Stimulated activated memory B cell treated with anti-CD40 and anti-IgM and Interleukin-4, amounts not matched to agents 10 μg/mL and 1 μg/mL and 100 μg/mL, for 72 hours (primary cell): ENCODE data around the gene MCTP2.
"Not testable (repeated sequence)": the region's sequence is repeated elsewhere in the genome, so short reads cannot be mapped to it uniquely, and the experiment has no call there.

Experiments
- ATAC-seq: fragments of 150-1000 bp; cut with Tn5 transposase; 2 replicates; pipeline ENCODE4 v1.10.0; 2021
- H3K27ac Mint-ChIP-seq: one replicate; pipeline ENCODE4 v1.8.0; 2022; ENCODE audit warnings: mild to moderate bottlenecking, mixed read lengths
- H3K27me3 Mint-ChIP-seq: one replicate; pipeline ENCODE4 v1.8.0; 2022; ENCODE audit warnings: mixed read lengths
- H3K36me3 Mint-ChIP-seq: one replicate; pipeline ENCODE4 v1.8.0; 2022; ENCODE audit warnings: mixed read lengths
- H3K4me1 Mint-ChIP-seq: one replicate; pipeline ENCODE4 v1.8.0; 2022; ENCODE audit warnings: mixed read lengths
- H3K4me3 Mint-ChIP-seq: one replicate; pipeline ENCODE4 v1.8.0; 2022; ENCODE audit warnings: mild to moderate bottlenecking, moderate library complexity, mixed read lengths
- H3K9me3 Mint-ChIP-seq: one replicate; pipeline ENCODE4 v1.8.0; 2022; ENCODE audit warnings: mixed read lengths

MCTP2 gene

GRCh38 chr15:94477913-94478553 is 246.7 kb downstream of the MCTP2 start:
- H3K4me1 Mint-ChIP-seq, result peaks cover 5% of the 10 kb centered on the region
- peaks cover 8% of the 10 kb centered on the region for H3K9me3 Mint-ChIP-seq
- no peaks in the 10 kb centered on the region for H3K27me3 Mint-ChIP-seq
- no peak overlapping the region for H3K4me3 Mint-ChIP-seq
- ATAC-seq, result no peak
- H3K27ac Mint-ChIP-seq, result no peak overlapping the region
- H3K36me3 Mint-ChIP-seq, result peaks cover 73% of the 10 kb centered on the region

GRCh38 chr15:94478763-94479162 is 247.4 kb downstream of the MCTP2 start:
- H3K27me3 Mint-ChIP-seq, result no peaks in the 10 kb centered on the region
- H3K9me3 Mint-ChIP-seq, result peaks cover 8% of the 10 kb centered on the region
- H3K4me3 Mint-ChIP-seq, result no peak overlapping the region
- ATAC-seq, result peak; percentile 72
- H3K4me1 Mint-ChIP-seq, result peaks cover 5% of the 10 kb centered on the region
- H3K36me3 Mint-ChIP-seq, result peaks cover 71% of the 10 kb centered on the region
- no peak overlapping the region for H3K27ac Mint-ChIP-seq

- no peak for ATAC-seq
- H3K4me3 Mint-ChIP-seq, result no peak overlapping the region
- H3K9me3 Mint-ChIP-seq, result peaks cover 11% of the 10 kb centered on the region
- no peak overlapping the region for H3K27ac Mint-ChIP-seq
- no peaks in the 10 kb centered on the region for H3K27me3 Mint-ChIP-seq
- H3K4me1 Mint-ChIP-seq, result peaks cover 5% of the 10 kb centered on the region
- H3K36me3 Mint-ChIP-seq, result peaks cover 64% of the 10 kb centered on the region
These were observed 249.0 kb downstream of the MCTP2 start for GRCh38 chr15:94480289-94480834.

DNA sequence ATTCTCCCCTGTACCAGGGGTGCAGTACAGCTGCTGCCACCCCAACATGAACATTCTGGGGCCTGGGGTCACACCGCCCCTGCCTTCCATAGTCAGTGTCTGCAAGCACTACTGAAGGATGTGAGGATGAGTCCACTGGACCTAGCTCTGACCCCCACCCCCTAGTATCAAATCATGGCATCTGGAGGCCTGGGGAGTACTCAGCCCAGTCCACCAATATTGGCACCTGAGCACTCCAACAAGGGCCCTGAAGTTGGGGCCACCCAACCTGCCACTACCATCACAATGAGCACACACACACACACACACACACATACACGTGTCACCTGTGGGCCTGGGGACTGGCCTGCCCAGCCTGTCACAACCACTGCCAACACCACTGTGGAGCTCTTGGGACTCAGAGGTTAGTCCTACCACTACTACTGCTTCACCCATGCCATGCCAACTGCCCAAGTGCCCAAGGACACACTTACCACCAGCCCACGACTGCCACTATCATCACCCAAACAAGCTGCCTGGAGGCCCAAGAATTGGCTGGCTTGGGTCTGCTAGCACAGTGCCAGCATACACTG is 253.9 kb downstream of the MCTP2 start:
- Mint-ChIP-seq H3K27ac (no peak overlapping the region), H3K27me3 (no peaks in the 10 kb centered on the region), H3K4me3 (no peak overlapping the region), H3K36me3 (peaks cover 29% of the 10 kb centered on the region), H3K4me1 (no peaks in the 10 kb centered on the region), H3K9me3 (peaks cover 14% of the 10 kb centered on the region)
- ATAC-seq, result no peak

DNA sequence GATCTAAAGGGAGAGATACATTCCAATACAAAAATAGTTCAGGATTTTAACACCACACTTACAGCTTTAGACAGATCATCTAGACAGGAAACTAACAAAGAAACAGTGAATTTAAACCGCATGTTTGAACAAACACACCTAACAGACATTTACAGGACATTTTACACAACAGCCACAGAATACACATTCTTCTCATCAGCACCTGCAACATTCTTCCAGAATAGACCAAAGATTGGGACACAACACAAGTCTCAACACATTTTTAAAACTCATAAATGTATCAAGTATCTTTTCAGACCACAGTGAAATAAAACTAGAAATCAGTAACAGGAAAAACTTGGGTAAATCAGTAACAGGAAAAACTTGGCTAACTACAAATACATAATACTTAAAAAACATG is 256.3 kb downstream of the MCTP2 start:
- Mint-ChIP-seq H3K4me3 (no peak overlapping the region), H3K36me3 (peaks cover 5% of the 10 kb centered on the region), H3K27ac (no peak overlapping the region), H3K4me1 (no peaks in the 10 kb centered on the region), H3K27me3 (no peaks in the 10 kb centered on the region), H3K9me3 (peaks cover 11% of the 10 kb centered on the region)
- ATAC-seq, result no peak

DNA sequence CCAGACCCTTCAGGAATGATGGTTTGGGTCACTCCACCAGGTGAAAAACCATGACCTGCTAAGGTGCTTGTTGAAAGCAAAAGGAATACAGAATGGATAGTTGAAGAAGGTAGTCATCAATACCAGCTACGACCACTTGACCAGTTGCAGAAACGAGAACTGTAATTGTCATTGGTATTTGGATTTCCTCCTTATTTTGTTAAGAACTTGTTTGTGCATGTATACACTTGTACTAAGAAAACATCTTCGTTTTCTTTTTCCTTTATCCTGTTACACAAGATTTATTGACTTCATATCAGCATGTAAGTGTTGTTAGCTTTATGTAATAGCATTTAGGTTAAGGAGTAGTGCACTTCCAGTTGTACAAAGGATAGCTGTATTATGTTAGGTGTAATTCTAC is 261.8 kb downstream of the MCTP2 start:
- Mint-ChIP-seq H3K4me1 (no peaks in the 10 kb centered on the region), H3K9me3 (peaks cover 11% of the 10 kb centered on the region), H3K36me3 (no peaks in the 10 kb centered on the region), H3K4me3 (no peak overlapping the region), H3K27ac (no peak overlapping the region), H3K27me3 (no peaks in the 10 kb centered on the region)
- no peak for ATAC-seq

GRCh38 chr15:94493586-94493985 is 262.2 kb downstream of the MCTP2 start:
- H3K27me3 Mint-ChIP-seq, H3K36me3 Mint-ChIP-seq, ATAC-seq, H3K4me3 Mint-ChIP-seq, H3K4me1 Mint-ChIP-seq, H3K27ac Mint-ChIP-seq: not testable (repeated sequence)
- H3K9me3 Mint-ChIP-seq, result peaks cover 11% of the 10 kb centered on the region

- ATAC-seq, result no peak
- peaks cover 14% of the 10 kb centered on the region for H3K9me3 Mint-ChIP-seq
- no peak overlapping the region for H3K4me3 Mint-ChIP-seq
- H3K4me1 Mint-ChIP-seq, result no peaks in the 10 kb centered on the region
- no peaks in the 10 kb centered on the region for H3K27me3 Mint-ChIP-seq
- no peaks in the 10 kb centered on the region for H3K36me3 Mint-ChIP-seq
- no peak overlapping the region for H3K27ac Mint-ChIP-seq
These were observed 263.4 kb downstream of the MCTP2 start for GRCh38 chr15:94494732-94495131.

- Mint-ChIP-seq H3K27me3 (peaks cover 43% of the 10 kb centered on the region), H3K9me3 (peaks cover 22% of the 10 kb centered on the region), H3K27ac (no peak overlapping the region), H3K4me3 (no peak overlapping the region), H3K4me1 (no peaks in the 10 kb centered on the region), H3K36me3 (no peaks in the 10 kb centered on the region)
- ATAC-seq, result no peak
These were observed 271.9 kb downstream of the MCTP2 start for GRCh38 chr15:94503293-94503692.

GRCh38 chr15:94509259-94509658 is 277.9 kb downstream of the MCTP2 start:
- Mint-ChIP-seq H3K4me1 (no peaks in the 10 kb centered on the region), H3K27me3 (peaks cover 35% of the 10 kb centered on the region), H3K9me3 (peaks cover 21% of the 10 kb centered on the region), H3K36me3 (no peaks in the 10 kb centered on the region), H3K27ac (no peak overlapping the region), H3K4me3 (no peak overlapping the region)
- ATAC-seq, result no peak

GRCh38 chr15:94522125-94522524 is 290.8 kb downstream of the MCTP2 start:
- no peaks in the 10 kb centered on the region for H3K4me1 Mint-ChIP-seq
- H3K27me3 Mint-ChIP-seq, result peaks cover 6% of the 10 kb centered on the region
- H3K36me3 Mint-ChIP-seq, result no peaks in the 10 kb centered on the region
- H3K27ac Mint-ChIP-seq, result no peak overlapping the region
- H3K4me3 Mint-ChIP-seq, result no peak overlapping the region
- ATAC-seq, result no peak
- H3K9me3 Mint-ChIP-seq, result no peaks in the 10 kb centered on the region

GRCh38 chr15:94523873-94524272 is 292.5 kb downstream of the MCTP2 start:
- H3K27me3 Mint-ChIP-seq, result peaks cover 6% of the 10 kb centered on the region
- no peaks in the 10 kb centered on the region for H3K36me3 Mint-ChIP-seq
- H3K4me3 Mint-ChIP-seq, result no peak overlapping the region
- H3K9me3 Mint-ChIP-seq, result no peaks in the 10 kb centered on the region
- H3K27ac Mint-ChIP-seq, result no peak overlapping the region
- H3K4me1 Mint-ChIP-seq, result no peaks in the 10 kb centered on the region
- no peak for ATAC-seq

DNA sequence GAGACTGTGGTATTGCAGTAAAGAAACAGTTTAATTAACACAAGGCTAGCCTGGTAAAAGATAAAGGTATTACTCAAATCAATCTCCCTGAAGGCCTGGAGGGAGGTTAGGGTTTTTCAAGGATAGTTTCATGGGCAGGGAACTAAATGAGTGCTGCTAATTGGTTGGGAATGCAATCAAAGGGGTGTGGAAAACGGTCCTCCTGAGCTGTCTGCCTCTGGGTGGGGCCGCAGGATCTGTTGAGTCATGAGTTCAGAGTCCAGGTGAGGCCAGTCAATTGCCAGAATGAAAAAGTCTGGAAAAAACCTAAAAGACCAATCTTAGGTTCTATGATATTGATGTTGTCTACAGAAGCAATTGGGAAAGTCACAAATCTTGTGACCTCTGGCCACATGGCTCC is 293.2 kb downstream of the MCTP2 start:
- no peak for ATAC-seq
- Mint-ChIP-seq H3K36me3 (no peaks in the 10 kb centered on the region), H3K4me3 (no peak overlapping the region), H3K27ac (no peak overlapping the region), H3K9me3 (no peaks in the 10 kb centered on the region), H3K4me1 (no peaks in the 10 kb centered on the region), H3K27me3 (peaks cover 6% of the 10 kb centered on the region)

DNA sequence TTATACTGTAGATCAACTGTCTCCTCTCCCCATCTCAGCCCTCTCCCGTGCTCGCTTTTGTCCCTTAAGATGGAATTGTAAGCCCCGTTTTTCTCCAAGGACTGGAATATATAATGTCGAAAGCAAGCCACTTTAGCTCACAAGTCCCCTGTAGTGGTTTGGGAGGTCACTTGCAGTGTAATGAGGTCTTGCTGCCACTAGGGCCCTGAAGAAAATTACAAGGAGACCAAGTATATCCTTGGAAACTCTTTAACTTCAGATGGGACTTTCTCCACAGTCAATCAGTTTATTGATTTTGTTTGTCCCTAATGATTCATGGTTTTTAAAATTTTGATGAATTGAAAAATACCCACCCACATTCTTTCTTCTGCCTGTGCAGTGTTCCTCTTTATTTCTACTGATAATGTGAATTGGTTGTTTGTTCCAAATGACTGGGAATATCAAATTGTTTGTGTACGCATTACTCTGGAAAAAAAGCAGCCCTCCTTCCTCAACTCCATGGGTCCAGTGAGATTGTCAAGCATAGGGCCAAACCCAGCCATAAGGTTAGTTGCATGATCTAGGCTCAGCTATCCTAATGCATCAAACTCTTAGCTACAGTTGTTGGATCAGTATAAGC is 294.8 kb downstream of the MCTP2 start:
- no peak for ATAC-seq
- Mint-ChIP-seq H3K4me1 (no peaks in the 10 kb centered on the region), H3K4me3 (no peak overlapping the region), H3K36me3 (no peaks in the 10 kb centered on the region), H3K27me3 (no peaks in the 10 kb centered on the region), H3K9me3 (no peaks in the 10 kb centered on the region), H3K27ac (no peak overlapping the region)

GRCh38 chr15:94532226-94532625 is 300.9 kb downstream of the MCTP2 start:
- Mint-ChIP-seq H3K27ac (no peak overlapping the region), H3K36me3 (no peaks in the 10 kb centered on the region), H3K27me3 (peaks cover 10% of the 10 kb centered on the region), H3K4me3 (no peak overlapping the region), H3K4me1 (no peaks in the 10 kb centered on the region), H3K9me3 (no peaks in the 10 kb centered on the region)
- ATAC-seq, result no peak
